ENCODE data around the gene UGP2.

Gene UGP2

GRCh38 chr2:63865159-63865799 is 23.6 kb downstream of the UGP2 start:
- Histone ChIP-seq H3K27me3 (ENCODE audit: control insufficient read depth, insufficient read depth, low read length) (no peaks in the 10 kb centered on the region), H3K9me3 (ENCODE audit: control insufficient read depth, insufficient read depth, low read depth, low read length) (no peaks in the 10 kb centered on the region), H3K27ac (ENCODE audit: low read depth, low read length) (no peak overlapping the region), H3K36me3 (ENCODE audit: control insufficient read depth, insufficient read depth, low read length) (peaks cover 92% of the 10 kb centered on the region), H3K4me1 (ENCODE audit: control insufficient read depth, insufficient read depth, low read length) (peaks cover 36% of the 10 kb centered on the region), H3K9ac (ENCODE audit: low read length) (no peak overlapping the region), H3K4me3 (ENCODE audit: low read depth, low read length) (no peak overlapping the region)

DNA sequence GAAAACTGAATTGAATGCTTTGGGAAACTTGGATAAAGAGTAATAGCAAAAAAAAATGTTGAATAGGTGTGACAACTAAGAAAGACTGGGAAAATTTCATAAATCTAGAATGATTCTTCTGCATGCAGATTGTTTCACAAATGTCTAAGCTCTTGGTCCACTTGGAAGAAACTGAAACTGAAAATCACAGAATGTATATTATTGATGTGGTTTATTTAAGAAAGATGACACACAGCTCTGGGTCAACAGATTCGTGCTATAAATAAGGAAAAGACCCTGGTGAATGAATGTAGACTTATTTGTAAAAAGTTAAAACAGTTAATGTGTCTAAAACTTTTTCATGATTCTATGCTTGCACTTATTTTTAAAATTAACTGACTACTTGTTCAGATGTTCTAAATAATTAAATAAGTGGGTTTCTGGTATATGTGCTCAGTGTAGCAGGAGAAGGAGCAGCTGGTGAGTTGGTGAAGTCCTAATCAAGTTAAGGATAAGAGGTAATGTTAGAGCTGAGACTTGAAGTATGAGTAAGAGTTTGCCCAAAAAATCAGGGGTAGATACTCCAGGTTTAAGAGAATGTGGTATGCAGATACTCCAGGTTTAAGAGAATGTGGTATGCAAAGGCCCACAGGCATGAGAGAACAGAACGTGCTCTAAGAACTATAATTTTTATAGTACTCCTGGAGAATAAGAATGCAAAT is 24.5 kb downstream of the UGP2 start:
- no peak overlapping the region for H3K4me3 ChIP-seq (ENCODE audit: low read depth, low read length)
- no peaks in the 10 kb centered on the region for H3K27me3 ChIP-seq (ENCODE audit: control insufficient read depth, insufficient read depth, low read length)
- peaks cover 91% of the 10 kb centered on the region for H3K36me3 ChIP-seq (ENCODE audit: control insufficient read depth, insufficient read depth, low read length)
- H3K9ac ChIP-seq (ENCODE audit: low read length), result no peak overlapping the region
- peaks cover 36% of the 10 kb centered on the region for H3K4me1 ChIP-seq (ENCODE audit: control insufficient read depth, insufficient read depth, low read length)
- H3K27ac ChIP-seq (ENCODE audit: low read depth, low read length), result no peak overlapping the region
- no peaks in the 10 kb centered on the region for H3K9me3 ChIP-seq (ENCODE audit: control insufficient read depth, insufficient read depth, low read depth, low read length)

DNA sequence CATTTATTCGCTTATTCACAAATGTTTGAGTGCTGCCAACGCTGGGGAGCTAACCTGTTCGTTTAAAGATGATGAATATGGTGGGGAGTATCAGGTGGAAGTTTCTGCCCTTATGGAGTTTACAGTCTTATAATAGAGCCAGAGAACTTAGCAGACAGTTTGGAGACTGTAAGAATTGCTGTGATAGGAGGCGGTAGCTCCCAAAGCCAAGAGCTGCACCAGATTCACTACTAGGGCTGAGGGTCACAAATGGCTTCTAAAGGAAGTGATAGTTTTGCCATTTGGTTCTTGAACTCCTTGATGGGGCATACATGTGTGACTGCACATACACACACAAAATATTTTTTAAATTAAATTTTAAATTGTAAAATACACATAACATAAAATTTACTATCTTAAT is 29.0 kb downstream of the UGP2 start:
- H3K36me3 ChIP-seq (ENCODE audit: control insufficient read depth, insufficient read depth, low read length), result peaks cover 89% of the 10 kb centered on the region
- no peaks in the 10 kb centered on the region for H3K27me3 ChIP-seq (ENCODE audit: control insufficient read depth, insufficient read depth, low read length)
- H3K4me1 ChIP-seq (ENCODE audit: control insufficient read depth, insufficient read depth, low read length), result peaks cover 18% of the 10 kb centered on the region
- no peak overlapping the region for H3K27ac ChIP-seq (ENCODE audit: low read depth, low read length)
- peaks cover 3% of the 10 kb centered on the region; the same call in 1 of the 2 replicates for H3K9me3 ChIP-seq (ENCODE audit: control insufficient read depth, insufficient read depth, low read depth, low read length)
- no peak overlapping the region for H3K4me3 ChIP-seq (ENCODE audit: low read depth, low read length)
- H3K9ac ChIP-seq (ENCODE audit: low read length), result no peak overlapping the region

DNA sequence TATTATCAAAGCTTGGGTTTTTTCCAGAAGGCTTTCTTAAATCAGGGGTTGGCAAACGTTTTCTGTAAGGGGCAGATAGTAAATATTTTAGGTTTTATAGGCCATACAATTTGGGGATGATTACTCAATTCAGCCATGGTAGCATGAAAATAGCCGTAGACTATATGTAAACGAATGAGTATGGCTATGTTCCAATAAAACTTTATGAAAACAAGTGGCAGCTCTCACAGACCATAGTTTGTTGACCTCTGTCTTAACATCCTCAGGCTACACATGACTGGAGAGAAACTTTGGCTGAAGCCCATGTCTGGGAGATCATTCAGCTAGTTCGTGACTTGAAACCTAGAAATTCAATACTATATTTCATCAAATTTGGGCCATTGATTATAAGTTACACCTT is 30.2 kb downstream of the UGP2 start:
- Histone ChIP-seq H3K36me3 (ENCODE audit: control insufficient read depth, insufficient read depth, low read length) (peaks cover 91% of the 10 kb centered on the region), H3K27me3 (ENCODE audit: control insufficient read depth, insufficient read depth, low read length) (no peaks in the 10 kb centered on the region), H3K9me3 (ENCODE audit: control insufficient read depth, insufficient read depth, low read depth, low read length) (peaks cover 3% of the 10 kb centered on the region; the same call in 1 of the 2 replicates), H3K4me1 (ENCODE audit: control insufficient read depth, insufficient read depth, low read length) (peaks cover 27% of the 10 kb centered on the region), H3K4me3 (ENCODE audit: low read depth, low read length) (no peak overlapping the region), H3K27ac (ENCODE audit: low read depth, low read length) (no peak overlapping the region), H3K9ac (ENCODE audit: low read length) (no peak overlapping the region)

- peaks cover 3% of the 10 kb centered on the region; the same call in 1 of the 2 replicates for H3K9me3 ChIP-seq (ENCODE audit: control insufficient read depth, insufficient read depth, low read depth, low read length)
- no peaks in the 10 kb centered on the region for H3K27me3 ChIP-seq (ENCODE audit: control insufficient read depth, insufficient read depth, low read length)
- no peak overlapping the region for H3K4me3 ChIP-seq (ENCODE audit: low read depth, low read length)
- no peak overlapping the region for H3K27ac ChIP-seq (ENCODE audit: low read depth, low read length)
- H3K36me3 ChIP-seq (ENCODE audit: control insufficient read depth, insufficient read depth, low read length), result peaks cover 90% of the 10 kb centered on the region
- H3K9ac ChIP-seq (ENCODE audit: low read length), result no peak overlapping the region
- H3K4me1 ChIP-seq (ENCODE audit: control insufficient read depth, insufficient read depth, low read length), result peaks cover 27% of the 10 kb centered on the region
Observed at GRCh38 chr2:63872571-63873328, 31.1 kb downstream of the UGP2 start.

- H3K4me3 ChIP-seq (ENCODE audit: low read depth, low read length), result no peak overlapping the region
- H3K36me3 ChIP-seq (ENCODE audit: control insufficient read depth, insufficient read depth, low read length), result peaks cover 86% of the 10 kb centered on the region
- H3K27ac ChIP-seq (ENCODE audit: low read depth, low read length), result no peak overlapping the region
- H3K27me3 ChIP-seq (ENCODE audit: control insufficient read depth, insufficient read depth, low read length), result no peaks in the 10 kb centered on the region
- peaks cover 43% of the 10 kb centered on the region for H3K4me1 ChIP-seq (ENCODE audit: control insufficient read depth, insufficient read depth, low read length)
- H3K9me3 ChIP-seq (ENCODE audit: control insufficient read depth, insufficient read depth, low read depth, low read length), result peaks cover 3% of the 10 kb centered on the region; the same call in 1 of the 2 replicates
- no peak overlapping the region for H3K9ac ChIP-seq (ENCODE audit: low read length)
Observed at GRCh38 chr2:63874204-63875130, 32.8 kb downstream of the UGP2 start.

DNA sequence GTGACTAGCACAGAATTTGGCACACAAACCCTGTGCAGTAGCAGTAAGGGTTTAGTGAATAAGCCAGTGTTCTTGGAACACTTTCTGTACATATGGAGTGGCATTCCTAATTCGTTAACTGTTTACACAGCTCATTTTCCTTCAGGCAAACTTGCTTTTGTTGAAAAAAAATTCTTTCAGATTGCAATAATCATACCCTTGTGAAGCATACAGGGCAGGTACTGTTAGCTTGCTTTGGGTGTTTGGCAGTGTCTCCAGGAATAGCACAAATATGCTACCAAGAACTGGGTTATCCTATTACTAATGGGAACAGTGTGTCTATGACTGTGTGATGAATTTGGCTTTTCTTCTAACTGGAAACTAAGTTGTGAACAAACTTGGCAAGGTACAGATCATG is 33.4 kb downstream of the UGP2 start:
- Histone ChIP-seq H3K27me3 (ENCODE audit: control insufficient read depth, insufficient read depth, low read length) (no peaks in the 10 kb centered on the region), H3K36me3 (ENCODE audit: control insufficient read depth, insufficient read depth, low read length) (peaks cover 84% of the 10 kb centered on the region), H3K9ac (ENCODE audit: low read length) (no peak overlapping the region), H3K4me3 (ENCODE audit: low read depth, low read length) (no peak overlapping the region), H3K9me3 (ENCODE audit: control insufficient read depth, insufficient read depth, low read depth, low read length) (peaks cover 3% of the 10 kb centered on the region; the same call in 1 of the 2 replicates), H3K27ac (ENCODE audit: low read depth, low read length) (no peak overlapping the region), H3K4me1 (ENCODE audit: control insufficient read depth, insufficient read depth, low read length) (peaks cover 48% of the 10 kb centered on the region)

GRCh38 chr2:63875559-63876245 is 34.0 kb downstream of the UGP2 start:
- Histone ChIP-seq H3K4me3 (ENCODE audit: low read depth, low read length) (no peak overlapping the region), H3K27ac (ENCODE audit: low read depth, low read length) (no peak overlapping the region), H3K36me3 (ENCODE audit: control insufficient read depth, insufficient read depth, low read length) (peaks cover 84% of the 10 kb centered on the region), H3K4me1 (ENCODE audit: control insufficient read depth, insufficient read depth, low read length) (peaks cover 54% of the 10 kb centered on the region), H3K27me3 (ENCODE audit: control insufficient read depth, insufficient read depth, low read length) (no peaks in the 10 kb centered on the region), H3K9me3 (ENCODE audit: control insufficient read depth, insufficient read depth, low read depth, low read length) (peaks cover 3% of the 10 kb centered on the region; the same call in 1 of the 2 replicates), H3K9ac (ENCODE audit: low read length) (no peak overlapping the region)

GRCh38 chr2:63876311-63876710 is 34.6 kb downstream of the UGP2 start:
- H3K9me3 ChIP-seq (ENCODE audit: control insufficient read depth, insufficient read depth, low read depth, low read length), result peaks cover 3% of the 10 kb centered on the region; the same call in 1 of the 2 replicates
- no peak overlapping the region for H3K4me3 ChIP-seq (ENCODE audit: low read depth, low read length)
- H3K27me3 ChIP-seq (ENCODE audit: control insufficient read depth, insufficient read depth, low read length), result no peaks in the 10 kb centered on the region
- no peak overlapping the region for H3K9ac ChIP-seq (ENCODE audit: low read length)
- H3K36me3 ChIP-seq (ENCODE audit: control insufficient read depth, insufficient read depth, low read length), result peaks cover 87% of the 10 kb centered on the region
- peaks cover 60% of the 10 kb centered on the region for H3K4me1 ChIP-seq (ENCODE audit: control insufficient read depth, insufficient read depth, low read length)
- H3K27ac ChIP-seq (ENCODE audit: low read depth, low read length), result no peak overlapping the region

DNA sequence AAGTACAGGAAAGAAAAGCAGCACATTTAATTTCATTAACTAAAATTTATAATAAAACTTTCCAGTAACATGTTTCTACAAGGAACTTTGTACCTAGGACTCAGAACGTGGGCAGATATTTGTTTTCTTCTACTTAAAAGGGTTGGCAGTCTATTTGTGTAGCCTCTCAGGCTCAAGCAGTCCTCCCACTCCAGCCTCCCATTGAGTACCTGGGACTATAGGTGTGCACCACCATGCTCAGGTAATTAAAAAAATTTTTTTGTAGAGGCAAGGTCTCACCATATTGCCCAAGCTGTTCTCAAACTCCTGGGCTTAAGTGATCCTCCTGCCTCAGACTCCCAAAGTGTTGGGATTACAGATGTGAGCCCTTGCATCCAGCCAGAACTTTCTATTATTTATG is 36.8 kb downstream of the UGP2 start:
- H3K4me3 ChIP-seq (ENCODE audit: low read depth, low read length), result no peak overlapping the region

More for the DNA sequence above, 36.8 kb downstream of the UGP2 start:
- Histone ChIP-seq H3K36me3 (ENCODE audit: control insufficient read depth, insufficient read depth, low read length) (peaks cover 88% of the 10 kb centered on the region), H3K27me3 (ENCODE audit: control insufficient read depth, insufficient read depth, low read length) (no peaks in the 10 kb centered on the region), H3K27ac (ENCODE audit: low read depth, low read length) (no peak overlapping the region), H3K9ac (ENCODE audit: low read length) (no peak overlapping the region), H3K9me3 (ENCODE audit: control insufficient read depth, insufficient read depth, low read depth, low read length) (no peaks in the 10 kb centered on the region; the same call in 1 of the 2 replicates), H3K4me1 (ENCODE audit: control insufficient read depth, insufficient read depth, low read length) (peaks cover 59% of the 10 kb centered on the region)
